ENCODE measurements around the gene GRIN3A.

GRIN3A gene

DNA sequence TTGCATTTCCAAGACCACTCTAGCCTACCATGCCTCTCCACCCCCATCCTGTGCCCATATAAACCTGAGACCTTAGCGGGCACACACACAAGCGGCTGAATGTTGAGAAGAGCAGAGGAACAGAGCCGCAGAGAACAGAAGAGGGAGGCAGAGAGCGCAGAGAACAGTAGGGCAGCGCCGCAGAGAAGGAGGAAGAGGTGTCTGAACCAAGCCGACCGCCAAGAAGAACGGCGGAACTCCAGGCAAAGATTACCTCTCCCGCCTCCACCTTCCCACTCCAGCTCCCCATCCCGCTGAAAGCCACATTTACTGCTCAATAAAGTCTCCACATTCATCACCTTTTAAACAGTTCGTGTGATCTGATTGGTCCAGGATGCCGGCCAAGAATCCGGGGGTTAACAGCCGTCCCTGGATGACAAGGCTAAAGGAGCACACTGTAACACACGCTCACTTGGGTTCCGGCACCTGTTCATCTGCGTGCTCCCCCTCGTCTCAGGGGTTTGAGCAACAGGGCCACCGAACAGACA, 33.2 kb downstream of the GRIN3A start:
- DNase-seq (ENCODE audit: low spot score): no peak

DNA sequence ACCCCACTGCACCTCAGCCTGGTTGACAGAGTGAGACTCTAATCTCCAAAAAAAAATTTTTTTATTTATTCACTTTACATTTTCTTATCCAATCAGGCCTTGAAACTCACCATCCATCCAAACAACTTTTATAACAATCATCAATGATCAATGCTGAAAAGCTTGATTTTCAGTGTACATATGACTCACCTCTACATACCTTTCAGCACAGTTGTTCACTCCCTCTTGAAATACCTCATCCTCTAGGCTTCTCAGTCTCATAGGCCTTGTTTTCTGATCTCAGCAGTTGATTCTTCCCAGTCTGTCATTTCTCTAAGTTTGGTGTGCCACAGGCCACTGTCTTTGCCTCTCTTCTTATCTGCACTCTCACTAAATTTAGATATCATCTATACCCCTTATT, 36.2 kb downstream of the GRIN3A start:
- no peak for DNase-seq (ENCODE audit: low spot score)

DNA sequence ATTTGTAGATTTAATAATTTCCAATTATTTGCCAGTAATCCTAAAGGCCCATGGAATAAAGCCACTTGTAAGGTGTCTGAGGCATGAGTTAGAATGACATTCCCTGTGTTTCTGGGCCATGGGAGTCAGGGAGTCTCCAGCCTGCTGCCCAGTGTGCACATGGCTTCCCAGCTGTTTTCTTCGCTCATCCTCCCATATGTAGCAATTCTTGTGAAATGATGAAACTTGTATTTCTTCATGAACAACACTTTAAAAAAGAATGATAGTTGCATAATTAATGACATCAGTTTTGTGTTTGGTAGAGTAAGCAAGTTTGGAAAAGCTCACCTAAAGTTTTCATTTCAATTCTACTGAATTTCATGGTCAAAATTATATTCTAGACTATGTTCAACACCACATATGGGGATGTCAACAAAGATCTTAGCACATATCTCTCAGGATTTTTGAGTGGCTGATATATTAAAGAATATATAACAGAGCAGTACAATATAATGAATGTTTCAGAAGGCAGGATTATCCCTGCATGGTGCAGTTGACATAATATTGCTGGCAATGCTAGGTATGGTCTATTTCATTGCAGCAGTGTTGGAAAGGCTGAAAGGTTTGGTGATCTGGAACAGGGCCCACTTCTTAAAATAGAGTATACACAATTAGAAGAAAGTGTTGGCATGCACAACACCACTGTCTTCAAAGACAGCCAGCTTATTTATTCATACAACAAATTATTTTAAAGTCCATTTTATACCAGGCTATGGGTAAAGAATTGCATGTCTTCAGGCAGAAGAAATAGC, 44.7 kb downstream of the GRIN3A start:
- DNase-seq (ENCODE audit: low spot score): no peak

DNA sequence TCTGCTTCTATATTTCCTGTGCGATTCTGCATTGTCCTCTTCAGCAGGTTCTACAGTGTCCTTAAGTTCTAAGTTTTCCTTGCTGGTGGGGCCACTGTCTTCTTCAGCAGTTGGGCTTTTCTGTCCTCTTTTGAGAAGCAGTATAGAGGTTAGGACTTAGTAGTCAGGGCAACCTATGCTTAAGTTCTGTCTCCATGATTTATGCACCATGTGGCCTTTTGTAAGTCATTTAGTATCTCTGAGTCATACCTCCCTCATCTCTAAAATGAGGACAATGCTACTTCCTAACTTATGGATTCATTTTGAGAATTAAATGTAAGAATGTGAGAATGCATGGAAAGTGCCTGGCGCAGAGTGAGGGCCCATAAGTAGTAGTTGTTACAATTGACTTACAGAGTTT, 46.8 kb downstream of the GRIN3A start:
- DNase-seq (ENCODE audit: low spot score): no peak

DNA sequence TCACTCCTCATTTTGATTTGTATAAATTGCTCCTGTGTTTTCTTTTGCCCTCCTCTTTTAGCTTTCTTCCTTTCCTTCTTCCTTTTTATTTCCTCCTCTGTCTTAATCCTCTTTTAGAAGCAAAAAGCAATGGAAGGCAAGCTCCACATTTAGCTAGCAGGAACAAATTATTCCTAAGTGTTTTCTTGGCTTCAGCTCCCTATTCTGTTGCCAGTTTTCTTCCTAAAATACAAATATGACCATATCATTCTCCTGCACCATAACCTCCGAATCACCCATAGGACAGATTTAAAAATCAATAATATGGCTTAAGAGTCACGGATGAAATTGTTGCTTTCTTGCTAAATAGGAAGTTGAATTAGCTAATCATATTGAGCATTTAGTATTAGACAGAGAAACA, 49.4 kb downstream of the GRIN3A start:
- DNase-seq (ENCODE audit: low spot score): no peak

DNA sequence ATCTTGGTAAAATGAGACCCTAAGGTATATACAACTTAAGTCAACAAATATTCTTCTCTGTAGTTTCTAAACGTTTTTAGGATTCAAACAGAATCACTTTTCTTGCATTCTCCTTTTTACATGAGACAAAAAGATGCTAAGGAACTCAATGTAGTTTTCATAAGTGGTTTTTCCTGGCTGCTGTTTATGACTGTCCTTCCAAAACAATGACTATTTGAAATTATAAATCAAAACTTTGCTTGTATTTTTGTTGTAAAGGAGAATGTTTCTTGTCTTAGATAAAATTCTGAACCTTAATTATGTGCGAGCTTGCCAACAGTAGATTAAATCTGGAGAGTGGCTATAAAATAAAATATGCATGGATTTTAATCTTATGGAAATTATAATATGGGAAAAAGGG, 53.8 kb downstream of the GRIN3A start:
- no peak for DNase-seq (ENCODE audit: low spot score)

DNA sequence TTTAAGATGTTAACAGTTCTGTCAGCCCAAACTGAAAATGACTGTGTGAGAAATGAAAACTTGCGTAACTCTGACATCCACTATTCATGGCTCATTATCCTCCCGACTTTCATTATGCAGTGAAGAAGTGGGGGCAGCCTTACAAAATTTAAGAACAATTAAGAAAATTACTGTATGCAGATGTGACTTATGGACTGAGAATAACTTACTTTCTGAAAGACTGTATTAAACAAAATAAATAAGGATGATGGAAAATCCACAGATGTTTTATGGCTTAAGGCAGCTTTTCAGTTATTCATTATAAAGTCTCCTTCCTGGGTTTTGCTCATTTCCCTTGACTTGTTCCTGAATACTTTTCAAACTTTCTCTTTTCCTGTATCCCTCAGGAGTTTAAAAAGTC, 55.2 kb downstream of the GRIN3A start:
- no peak for DNase-seq (ENCODE audit: low spot score)

DNA sequence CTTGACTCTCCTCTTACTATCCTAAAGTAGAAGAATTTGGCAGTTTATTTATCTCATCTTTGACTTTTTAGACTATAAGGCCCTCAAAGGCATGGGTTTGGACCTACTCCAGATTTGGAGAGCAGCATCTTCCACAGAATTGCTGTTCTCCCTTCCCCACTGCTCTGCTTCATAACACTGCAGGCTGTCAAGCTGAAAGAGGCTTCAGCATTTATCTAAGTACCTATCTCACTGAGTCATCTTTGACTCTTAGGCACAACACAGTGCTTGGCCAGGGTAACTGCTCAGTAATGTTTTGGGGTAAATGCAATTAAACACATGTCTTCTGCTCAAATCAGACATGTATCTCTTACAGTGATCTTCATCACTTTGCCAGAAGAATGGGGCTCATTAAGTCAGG, 60.6 kb downstream of the GRIN3A start:
- no peak for DNase-seq (ENCODE audit: low spot score)

DNA sequence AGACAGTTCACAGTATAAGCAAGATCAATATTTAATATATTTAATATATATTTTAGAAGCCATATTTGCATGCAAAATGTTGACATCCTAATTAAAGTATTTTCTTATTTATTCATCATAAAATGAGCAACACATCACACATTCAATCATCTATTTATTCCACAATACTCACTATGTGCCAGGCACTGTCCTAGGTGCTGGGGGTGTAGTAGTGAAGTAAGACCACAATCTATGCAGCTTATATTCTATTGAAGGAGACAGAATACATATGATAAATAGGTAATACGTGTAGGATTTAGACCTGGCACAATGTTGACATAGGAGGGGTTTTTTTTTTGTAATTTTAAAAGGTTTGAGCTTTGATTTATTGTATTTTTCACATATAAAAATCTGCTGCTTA, 63.1 kb downstream of the GRIN3A start:
- no peak for DNase-seq (ENCODE audit: low spot score)

DNA sequence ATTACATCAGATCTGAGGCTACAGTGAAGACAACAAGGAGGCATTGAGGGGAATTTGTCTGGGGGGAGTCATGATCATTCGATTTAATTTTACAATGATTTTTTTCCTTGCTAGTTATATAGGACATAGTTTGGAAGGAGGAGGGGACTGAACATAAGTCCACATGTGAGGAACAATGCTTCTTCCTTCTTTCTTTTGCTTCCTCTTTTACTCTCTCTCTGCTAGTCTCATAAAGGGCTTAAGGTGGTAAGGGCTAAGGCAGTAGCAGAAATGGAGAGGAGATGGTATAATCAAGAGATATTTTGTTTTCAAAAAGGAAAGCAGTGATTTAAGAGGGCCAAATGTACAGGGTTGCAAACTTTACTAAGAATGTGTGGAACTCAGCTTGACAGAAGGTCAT, 64.3 kb downstream of the GRIN3A start:
- no peak for DNase-seq (ENCODE audit: low spot score)

DNA sequence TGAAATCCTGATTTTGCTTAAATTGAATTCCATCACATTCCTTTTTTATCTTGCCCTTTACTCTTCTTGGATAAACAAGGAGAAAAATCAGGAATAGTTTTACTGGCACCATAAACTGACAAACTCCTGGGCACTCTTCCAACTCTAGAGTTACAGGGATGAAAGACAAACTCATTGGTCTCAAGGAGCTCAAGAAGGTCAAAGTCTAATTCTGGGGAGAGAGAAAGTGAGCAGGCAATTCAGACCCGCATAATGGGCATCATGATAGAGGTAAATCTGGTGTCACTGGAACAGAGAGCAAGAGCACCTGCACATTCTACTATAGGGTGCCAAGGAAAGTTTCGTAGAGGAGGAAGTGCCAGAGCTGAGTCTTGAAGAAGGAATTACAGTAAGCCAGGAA, 64.8 kb downstream of the GRIN3A start:
- DNase-seq (ENCODE audit: low spot score): no peak

DNA sequence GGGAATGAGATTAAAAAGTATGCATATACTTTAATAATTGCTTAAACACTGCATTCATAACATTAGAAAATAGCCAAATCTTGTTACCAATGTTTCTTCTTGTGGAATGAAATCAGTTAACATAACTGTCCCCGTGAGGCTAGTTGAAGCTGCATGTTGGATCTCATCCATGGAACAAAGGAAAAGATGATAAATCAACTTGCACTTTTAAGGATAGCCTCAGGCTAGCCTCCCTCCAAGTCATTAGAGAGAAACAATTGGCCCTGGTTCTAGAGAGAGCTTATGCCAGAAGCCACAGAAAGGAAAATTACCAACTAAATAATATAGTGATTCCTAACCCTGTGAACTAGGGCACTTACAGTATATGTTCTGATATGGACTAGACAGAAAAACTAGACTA, 66.9 kb downstream of the GRIN3A start:
- DNase-seq (ENCODE audit: low spot score): no peak

DNA sequence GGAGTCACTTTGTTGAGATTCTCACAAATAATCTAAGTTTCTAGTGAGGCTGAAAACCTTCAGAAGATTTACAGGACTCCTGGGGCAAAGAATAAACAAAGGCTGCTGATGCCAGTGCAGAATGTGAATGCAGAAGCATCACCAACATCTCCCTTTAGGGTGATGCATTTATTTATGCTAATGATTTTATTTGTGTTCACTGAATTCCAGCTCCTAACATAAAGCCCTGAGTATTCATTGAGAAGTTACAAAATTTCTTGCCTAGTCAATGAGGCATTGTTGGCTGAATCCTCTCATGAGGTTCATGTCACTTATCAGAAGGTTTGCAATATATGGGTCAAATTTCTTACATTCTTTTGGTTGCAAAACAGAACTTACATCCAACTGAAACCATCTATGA, 70.0 kb downstream of the GRIN3A start:
- no peak for DNase-seq (ENCODE audit: low spot score)

DNA sequence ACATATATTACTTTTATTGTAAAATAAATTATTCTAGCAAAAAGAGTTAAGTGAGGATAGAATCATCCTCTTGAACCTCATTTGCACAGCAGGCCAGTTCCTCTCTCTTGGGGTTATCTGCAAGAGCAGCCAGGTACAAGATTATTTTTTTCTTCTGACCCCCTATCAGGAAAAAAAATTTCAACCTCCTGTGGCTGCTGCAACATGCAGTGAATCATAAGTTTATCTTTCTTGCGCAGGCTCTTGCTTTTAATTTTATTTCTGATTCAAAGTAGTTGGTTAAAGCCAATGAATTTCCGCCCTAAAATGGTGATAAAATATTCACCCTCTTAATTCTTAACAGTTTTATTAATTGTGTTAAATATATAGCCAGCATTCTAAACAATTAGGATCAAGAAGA, 74.0 kb downstream of the GRIN3A start:
- DNase-seq (ENCODE audit: low spot score): no peak

DNA sequence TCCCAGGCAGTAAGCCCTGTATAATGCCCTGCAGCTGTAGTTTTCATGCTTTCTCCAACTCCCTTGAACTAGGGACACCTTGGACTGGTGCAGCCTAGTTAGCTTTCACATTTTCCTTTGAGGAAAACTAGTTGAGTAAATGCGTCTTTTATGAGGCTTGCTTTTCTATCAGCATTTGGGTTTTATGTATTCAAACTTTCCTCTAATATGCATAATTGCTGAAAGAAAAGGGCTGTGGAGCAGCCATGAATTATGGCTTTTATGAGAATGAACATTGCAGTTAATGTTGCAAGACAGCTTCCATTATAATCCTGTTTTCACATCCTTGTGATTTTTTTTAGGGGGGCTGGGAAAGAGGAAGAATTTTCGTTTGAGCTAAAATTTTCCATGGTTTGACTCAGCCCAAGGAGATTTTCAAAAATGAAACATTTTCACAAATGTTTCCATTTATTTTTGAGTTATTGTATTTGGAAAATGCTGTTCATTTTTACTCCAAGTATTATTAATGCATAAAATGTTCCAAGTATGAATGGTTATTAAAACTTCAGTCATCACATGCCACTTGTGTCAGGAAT, 85.8 kb downstream of the GRIN3A start:
- no peak for DNase-seq (ENCODE audit: low spot score)

DNA sequence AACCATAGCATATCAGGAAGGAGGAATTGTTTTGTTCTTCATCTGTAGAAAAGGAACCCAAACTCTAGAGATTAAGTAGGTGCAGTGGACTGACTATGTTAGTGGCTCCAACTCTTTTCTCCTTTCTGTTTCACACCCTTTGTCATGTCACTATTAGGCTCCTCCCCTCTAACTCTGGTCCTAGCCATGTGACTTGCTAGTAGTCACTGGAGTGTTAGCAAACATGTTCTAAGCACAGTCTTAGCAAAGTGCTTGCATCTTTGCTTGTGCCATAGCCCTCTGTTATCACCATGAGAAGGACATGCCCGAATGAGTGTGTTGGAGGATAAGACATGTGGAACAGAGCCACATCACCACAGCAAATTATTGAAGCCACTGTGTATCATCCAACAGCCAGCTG, 88.3 kb downstream of the GRIN3A start:
- DNase-seq (ENCODE audit: low spot score): no peak

DNA sequence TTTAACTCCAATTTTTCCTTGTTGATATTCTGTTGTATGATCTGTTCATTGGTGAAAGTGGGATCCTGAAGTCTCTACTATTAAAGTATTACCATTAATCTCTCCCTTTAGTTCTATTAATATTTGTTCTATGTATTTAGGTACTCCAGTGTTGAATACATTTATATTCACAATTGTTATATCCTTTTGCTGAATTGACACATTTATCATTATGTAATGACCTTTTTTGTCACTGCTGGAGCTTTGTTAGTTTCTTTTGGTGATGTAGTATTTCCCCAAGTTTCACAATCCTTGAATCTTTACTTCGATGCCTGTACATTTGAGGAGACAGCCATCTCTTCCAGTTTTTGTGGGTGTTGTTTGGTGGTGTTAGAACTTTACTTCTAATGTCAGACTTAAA, 90.0 kb downstream of the GRIN3A start:
- no peak for DNase-seq (ENCODE audit: low spot score)

DNA sequence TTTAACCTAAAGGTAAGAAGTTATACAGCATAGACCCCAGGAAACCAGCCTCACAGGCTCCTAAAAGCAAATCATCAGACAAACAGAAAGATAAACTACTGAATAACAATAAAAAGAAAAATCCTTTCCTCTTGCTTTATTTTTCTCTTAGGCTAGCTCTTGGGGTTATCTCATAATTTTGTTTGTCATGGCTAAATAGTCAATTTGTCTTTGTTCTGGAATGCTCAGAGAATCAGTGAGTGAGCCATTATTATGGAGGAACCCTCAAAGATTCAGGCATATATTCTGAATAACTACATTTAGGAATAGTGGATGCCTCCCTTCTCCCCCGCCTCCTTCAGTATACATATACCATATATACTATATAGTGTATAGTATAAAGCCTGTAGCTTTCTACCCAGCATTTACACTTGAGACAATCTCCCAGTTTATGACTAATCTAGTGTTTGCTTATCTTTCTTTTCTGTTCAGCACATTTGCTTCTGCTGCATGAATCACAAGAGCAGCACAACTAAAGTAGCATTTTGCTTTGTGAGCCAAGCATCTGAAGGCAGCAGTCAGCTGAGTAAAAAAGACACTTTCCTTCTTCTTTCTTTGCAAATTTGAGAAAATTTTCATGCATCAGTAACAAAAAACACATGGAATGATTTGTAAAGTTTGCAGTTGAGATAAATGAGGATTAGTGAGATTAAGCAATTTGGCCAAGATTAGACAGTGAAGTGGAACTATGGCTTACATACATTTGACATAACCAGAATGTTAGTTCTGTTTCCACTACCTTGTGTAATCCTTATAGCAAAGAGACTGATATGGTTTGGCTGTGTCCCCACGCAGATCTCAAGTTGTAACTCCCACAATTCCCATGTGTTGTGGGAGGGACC, 98.4 kb downstream of the GRIN3A start:
- no peak for DNase-seq (ENCODE audit: low spot score)

DNA sequence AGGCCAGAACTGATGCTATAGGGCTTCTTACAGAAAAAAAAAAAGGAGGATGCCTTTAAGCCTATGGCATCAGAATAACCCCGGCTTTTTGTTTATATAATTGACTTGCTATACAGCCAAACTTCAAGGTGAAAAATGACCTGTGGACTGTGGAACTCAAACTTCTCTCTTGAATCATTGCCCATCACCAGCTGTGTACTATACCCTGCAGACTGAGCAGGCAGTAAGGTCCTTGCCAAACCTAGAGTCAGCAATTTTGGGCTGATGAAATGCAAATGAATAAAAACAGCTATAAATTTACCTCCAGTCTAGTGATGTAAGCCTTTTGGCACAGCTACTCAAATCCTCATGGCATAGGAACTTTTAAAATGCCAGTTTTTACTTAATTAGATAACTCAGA, 99.1 kb downstream of the GRIN3A start:
- no peak for DNase-seq (ENCODE audit: low spot score)

DNA sequence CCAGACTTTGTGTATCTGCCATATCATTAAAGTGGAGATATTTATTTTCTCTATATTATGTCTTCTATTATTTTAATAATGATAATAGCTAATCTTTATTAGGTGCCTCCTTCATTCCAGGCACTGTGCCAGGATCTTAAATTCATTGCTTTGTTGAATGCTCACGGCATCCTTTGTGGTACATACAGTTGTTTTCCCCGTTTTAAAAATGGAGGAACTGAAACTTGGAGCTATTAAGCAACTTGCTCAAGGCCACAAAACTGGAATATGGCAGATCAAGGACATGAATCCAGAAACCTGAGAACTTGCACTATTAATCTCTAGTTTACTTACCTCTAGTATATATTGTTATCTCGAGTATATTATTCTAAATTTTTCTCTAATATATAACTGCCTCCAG, 102.2 kb downstream of the GRIN3A start:
- no peak for DNase-seq (ENCODE audit: low spot score)

DNA sequence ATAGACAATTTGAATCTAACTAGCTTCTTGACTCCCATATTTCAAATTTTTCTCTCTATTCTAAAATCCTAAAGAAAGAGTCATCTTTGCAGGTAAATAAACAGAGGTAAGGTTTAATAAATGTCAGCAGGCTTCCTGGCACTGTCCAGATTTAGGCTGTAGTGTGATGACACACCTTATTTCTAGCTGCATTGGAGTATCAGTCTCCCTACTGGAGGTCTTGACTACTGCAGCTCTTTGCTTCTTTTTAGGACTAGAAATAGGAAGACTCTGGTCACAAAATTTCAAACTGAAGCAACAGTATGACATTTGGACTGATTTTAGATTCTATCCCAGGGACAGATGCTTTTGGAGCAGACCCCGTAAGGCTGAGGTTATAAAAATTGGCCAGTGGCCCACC, 103.0 kb downstream of the GRIN3A start:
- no peak for DNase-seq (ENCODE audit: low spot score)

DNA sequence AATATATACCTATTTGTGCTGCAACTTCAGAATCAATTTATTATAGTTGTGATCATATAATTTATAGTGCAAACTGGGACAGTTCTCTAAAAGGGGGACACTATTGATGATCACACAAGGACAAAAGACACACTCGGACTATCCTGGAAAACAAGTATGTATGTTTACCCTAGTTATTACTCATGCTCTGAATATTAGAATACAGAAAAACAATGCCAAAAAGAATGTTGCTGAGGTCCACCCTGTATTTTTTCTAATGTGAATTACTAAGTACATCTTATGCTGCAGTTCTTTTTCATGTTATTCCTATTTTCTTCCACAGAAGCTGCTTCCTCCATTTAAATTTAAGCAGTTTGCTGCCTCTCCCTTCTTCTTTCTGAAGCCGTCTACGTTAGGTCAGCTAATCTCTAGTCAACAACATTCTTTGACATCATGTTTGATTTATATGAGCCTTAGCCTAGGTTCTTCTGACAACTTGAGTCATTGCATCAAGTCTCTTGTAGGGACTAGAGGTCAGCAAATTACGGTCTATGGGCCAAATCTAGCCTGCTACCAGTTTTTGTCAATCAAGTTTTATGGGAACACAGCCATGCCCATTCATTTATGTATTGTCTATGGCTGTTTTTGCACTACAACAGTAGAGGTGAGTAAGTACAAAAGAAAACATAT, 103.6 kb downstream of the GRIN3A start:
- DNase-seq (ENCODE audit: low spot score): no peak

All from CD4-positive, alpha-beta T cell treated with Interleukin-15 for 4 hours (primary cell).